GM20000 (cell line): ENCODE measurements around the gene FCER1G.

Experiments used
- DNase-seq: peaks from one replicate; pipeline ENCODE4 v3.0.0; 2012; ENCODE audit warnings: low spot score
- TF ChIP-seq, protein P1 (sequence below): IDR thresholded peaks from 2 replicates; pipeline ENCODE4 v1.5.1; 2012; ENCODE audit warnings: mild to moderate bottlenecking, control low read depth; ENCODE audit errors: extremely low read depth, missing control alignments

Gene FCER1G

DNA sequence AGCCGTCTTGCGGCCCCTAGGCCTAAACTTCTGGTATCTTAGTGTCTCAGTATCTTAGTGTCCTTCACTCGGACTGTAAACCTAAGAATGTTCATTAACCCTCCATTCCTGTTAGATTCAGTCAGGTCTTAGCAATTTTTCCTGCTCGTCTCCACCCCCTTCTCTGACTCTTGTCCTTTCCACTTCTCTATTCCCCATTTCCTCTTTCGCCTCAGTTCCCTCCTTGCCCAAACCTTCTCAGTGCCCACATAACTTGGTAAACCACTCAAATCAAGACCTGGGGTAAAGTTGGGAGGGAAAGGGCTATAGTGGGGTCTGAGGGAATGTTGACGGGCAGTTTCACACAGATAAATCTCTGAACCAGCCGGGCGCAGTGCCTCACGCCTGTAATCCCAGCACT lies 726 bp upstream of the FCER1G start:
- no peak for DNase-seq
- TF ChIP-seq, protein P1, sequence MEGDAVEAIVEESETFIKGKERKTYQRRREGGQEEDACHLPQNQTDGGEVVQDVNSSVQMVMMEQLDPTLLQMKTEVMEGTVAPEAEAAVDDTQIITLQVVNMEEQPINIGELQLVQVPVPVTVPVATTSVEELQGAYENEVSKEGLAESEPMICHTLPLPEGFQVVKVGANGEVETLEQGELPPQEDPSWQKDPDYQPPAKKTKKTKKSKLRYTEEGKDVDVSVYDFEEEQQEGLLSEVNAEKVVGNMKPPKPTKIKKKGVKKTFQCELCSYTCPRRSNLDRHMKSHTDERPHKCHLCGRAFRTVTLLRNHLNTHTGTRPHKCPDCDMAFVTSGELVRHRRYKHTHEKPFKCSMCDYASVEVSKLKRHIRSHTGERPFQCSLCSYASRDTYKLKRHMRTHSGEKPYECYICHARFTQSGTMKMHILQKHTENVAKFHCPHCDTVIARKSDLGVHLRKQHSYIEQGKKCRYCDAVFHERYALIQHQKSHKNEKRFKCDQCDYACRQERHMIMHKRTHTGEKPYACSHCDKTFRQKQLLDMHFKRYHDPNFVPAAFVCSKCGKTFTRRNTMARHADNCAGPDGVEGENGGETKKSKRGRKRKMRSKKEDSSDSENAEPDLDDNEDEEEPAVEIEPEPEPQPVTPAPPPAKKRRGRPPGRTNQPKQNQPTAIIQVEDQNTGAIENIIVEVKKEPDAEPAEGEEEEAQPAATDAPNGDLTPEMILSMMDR, result no peak

DNA sequence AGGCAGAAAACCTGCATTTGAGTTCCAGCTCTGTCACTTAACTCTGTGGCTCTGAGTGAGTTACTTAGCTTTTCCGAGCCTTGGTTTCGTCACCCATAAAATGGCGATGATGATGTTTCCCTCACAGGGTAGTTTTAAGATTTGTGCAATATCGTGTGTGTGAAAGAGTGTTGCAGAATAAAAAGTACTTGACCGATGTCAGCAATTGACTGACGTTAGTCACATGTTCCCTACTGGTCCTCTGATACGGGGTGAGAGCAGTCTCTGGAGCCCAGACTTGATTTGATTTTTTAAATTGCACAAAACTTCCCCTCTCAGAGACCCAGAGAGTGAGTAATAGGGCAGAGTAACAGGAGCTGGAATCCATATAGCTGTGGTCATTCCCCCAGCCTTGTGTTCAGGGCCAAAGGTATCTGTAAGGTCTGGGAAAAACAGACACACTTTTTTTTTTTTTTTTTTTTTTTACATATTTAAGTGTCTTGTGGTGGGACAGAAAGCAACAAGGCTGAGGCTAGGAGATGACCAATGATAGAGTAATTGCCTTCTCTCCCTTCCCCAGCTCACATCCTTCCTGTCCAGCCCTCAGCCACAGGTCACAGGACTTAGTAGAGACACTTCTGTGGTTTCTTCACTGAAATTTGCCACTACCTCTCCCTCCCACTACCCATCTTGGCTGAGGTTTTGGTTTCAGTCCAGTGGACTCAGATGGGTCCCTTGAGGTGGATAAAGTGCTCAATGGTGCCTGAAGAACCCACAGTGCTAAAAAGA lies 2.0 kb downstream of the FCER1G start:
- TF ChIP-seq, protein P1, result no peak
- peak; percentile 56 for DNase-seq

DNA sequence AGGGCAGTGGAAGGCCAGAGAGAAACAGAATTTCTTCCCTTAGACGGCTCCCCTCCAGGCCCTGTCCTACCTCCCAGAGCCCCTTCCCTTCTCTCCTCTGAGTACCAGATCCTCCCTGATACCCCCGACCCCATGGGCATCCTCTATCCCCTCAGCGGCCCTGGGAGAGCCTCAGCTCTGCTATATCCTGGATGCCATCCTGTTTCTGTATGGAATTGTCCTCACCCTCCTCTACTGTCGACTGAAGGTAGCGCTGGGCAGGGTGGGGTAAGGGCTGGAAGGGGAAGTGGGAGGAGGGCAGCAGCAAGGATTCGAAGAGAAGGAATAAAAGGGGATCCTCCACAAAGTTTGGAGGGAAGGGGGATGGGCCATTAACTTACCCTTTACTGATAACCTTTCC lies 2.7 kb downstream of the FCER1G start:
- no peak for DNase-seq
- TF ChIP-seq, protein P1, result no peak

DNA sequence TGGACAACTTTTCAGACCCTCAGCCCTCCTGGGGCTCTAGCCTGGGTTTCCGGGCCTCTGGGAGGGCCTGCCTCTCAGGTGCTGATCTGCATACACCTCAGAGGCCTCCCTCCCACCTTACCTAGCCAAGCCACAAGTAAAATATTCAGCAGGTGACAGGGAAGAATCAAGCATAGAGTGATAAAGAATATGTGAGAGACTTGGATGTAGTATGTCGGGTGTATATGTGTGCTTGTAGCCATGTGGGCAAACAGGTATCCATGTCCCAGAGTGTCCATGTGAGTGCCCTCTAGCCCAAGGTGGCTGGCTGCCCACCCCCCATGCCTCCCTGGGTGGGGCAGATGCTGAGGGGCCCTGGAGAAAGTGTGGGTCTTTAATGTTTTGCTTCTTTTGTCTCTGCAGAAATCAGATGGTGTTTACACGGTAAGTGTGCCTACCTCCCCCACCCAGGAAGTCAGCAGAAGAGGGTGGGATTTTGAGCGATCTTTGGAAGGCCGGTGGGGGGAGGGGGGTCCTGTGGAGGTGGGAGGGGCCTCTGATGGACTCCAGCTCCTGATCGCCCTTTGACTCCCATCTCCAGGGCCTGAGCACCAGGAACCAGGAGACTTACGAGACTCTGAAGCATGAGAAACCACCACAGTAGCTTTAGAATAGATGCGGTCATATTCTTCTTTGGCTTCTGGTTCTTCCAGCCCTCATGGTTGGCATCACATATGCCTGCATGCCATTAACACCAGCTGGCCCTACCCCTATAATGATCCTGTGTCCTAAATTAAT lies 3.4 kb downstream of the FCER1G start:
- no peak for DNase-seq
- TF ChIP-seq, protein P1, result no peak

DNA sequence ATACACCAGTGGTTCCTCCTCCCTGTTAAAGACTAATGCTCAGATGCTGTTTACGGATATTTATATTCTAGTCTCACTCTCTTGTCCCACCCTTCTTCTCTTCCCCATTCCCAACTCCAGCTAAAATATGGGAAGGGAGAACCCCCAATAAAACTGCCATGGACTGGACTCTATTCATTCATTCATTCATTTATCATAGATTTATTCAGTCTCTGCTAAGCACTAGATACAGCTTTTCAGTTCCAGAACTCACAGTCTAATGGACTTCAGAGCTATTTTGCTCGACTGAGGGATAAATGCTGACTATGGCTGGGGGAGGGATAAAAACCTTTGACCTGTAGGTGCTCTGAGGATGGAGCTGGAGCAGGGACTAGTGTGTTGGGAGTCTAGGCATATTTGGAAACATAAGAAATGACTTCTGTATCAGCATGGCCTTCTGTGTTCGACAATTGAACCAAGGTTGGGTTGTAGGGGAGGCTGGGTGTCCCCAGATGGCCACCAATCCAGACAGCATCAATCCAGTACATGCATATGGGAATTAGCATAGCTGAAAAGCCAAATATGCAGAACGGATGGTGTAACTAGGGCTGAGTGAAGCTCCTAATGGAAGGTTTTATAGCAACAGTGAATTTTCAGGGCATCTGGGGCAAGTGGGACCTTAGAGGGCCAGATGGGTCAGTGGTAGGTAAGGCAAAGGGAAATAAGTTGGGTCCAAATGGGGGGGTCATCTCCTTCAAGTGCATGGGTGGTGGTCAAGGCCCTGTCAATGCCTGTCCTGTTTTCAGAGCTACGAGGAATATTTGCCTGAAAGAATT lies 4.2 kb downstream of the FCER1G start:
- DNase-seq, result no peak
- TF ChIP-seq, protein P1, result no peak

DNA sequence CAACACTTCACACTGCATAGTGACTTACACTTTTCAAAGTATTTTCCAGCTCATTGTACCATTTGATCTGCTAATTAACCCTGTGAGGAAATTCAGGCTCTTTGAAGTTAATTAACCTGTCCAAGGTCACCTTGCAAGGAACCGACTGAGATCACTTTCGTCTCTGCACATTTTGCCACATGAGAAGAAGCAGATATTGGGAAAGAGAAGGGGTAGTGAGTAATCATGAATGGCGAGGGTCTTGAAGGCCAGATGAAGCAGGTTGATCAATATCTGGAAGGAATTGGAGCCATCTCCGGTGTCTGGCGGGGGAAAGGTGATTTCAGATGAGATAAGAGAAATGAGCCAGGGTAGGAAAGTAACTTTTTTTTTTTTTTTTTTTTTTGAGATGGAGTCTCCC lies 4.9 kb downstream of the FCER1G start:
- TF ChIP-seq, protein P1, result no peak
- no peak for DNase-seq
